GM18867 (cell line): Measurements from ENCODE around the gene ESRRG.

Experiments
- ATAC-seq: cut with Tn5 transposase; IDR thresholded peaks from one replicate; pipeline ENCODE4 v1.9.1; 2021; ENCODE audit warnings: mild to moderate bottlenecking, moderate library complexity; ENCODE audit not compliant: unreplicated experiment

ESRRG gene

GRCh38 chr1:216723274-216723780 is at the start of gene ESRRG:
Gene ESRRG, minus strand, starts transcription at chr1:216723429. Its CDS starts 130 bp downstream, at chr1:216723299.
- ATAC-seq, result no peak

GRCh38 chr1:216771922-216772321 is 48.7 kb upstream of the ESRRG start:
- no peak for ATAC-seq

- no peak for ATAC-seq
Measured at GRCh38 chr1:216766633-216767327, 43.6 kb upstream of the ESRRG start.

GRCh38 chr1:216765346-216766300 is 42.4 kb upstream of the ESRRG start:
- peak; percentile 48 for ATAC-seq

- no peak for ATAC-seq
Measured at GRCh38 chr1:216758161-216758560, 34.9 kb upstream of the ESRRG start.

- no peak for ATAC-seq
Measured at GRCh38 chr1:216757110-216757509, 33.9 kb upstream of the ESRRG start.

GRCh38 chr1:216750961-216751360 is 27.7 kb upstream of the ESRRG start:
- no peak for ATAC-seq

- peak; percentile 83 for ATAC-seq
Measured at GRCh38 chr1:216750031-216750627, 26.9 kb upstream of the ESRRG start.

- no peak for ATAC-seq
Measured at GRCh38 chr1:216749232-216749631, 26.0 kb upstream of the ESRRG start.

- no peak for ATAC-seq
Measured at GRCh38 chr1:216742625-216743024, 19.4 kb upstream of the ESRRG start.

- no peak for ATAC-seq
Measured at GRCh38 chr1:216740331-216740730, 17.1 kb upstream of the ESRRG start.

GRCh38 chr1:216739793-216740192 is 16.6 kb upstream of the ESRRG start:
- ATAC-seq, result no peak

GRCh38 chr1:216732121-216732520 is 8.9 kb upstream of the ESRRG start:
- ATAC-seq, result no peak

GRCh38 chr1:216731562-216731961 is 8.3 kb upstream of the ESRRG start:
- ATAC-seq, result no peak

GRCh38 chr1:216726435-216726834 is 3.2 kb upstream of the ESRRG start:
- ATAC-seq, result no peak

- ATAC-seq, result no peak
Measured at GRCh38 chr1:216722821-216723220, 408 bp downstream of the ESRRG start.

GRCh38 chr1:216721863-216722262 is 1.4 kb downstream of the ESRRG start:
- no peak for ATAC-seq

- ATAC-seq, result no peak
Measured at GRCh38 chr1:216721062-216721461, 2.2 kb downstream of the ESRRG start.

- no peak for ATAC-seq
Measured at GRCh38 chr1:216711712-216712111, 11.5 kb downstream of the ESRRG start.

- no peak for ATAC-seq
Measured at GRCh38 chr1:216710598-216711333, 12.5 kb downstream of the ESRRG start.

GRCh38 chr1:216710055-216710454 is 13.2 kb downstream of the ESRRG start:
- ATAC-seq, result no peak
